Stimulated activated CD4-positive, alpha-beta T cell treated with anti-CD3 and anti-CD28 coated beads, TNF-alpha, amount 100 ng/mL, for 1 hour (primary cell): Measurements from ENCODE around the gene CCDC169.
"Not testable (repeated sequence)": the region's sequence is repeated elsewhere in the genome, so short reads cannot be mapped to it uniquely, and the experiment has no call there.

Source experiments
- DNase-seq, 3 donors: peaks; one replicate each; pipeline ENCODE4 v3.0.0-alpha.2; 2020; ENCODE audit warnings: low read depth in 3 of 3, low spot score in 1 of 3

The CCDC169 gene

DNA sequence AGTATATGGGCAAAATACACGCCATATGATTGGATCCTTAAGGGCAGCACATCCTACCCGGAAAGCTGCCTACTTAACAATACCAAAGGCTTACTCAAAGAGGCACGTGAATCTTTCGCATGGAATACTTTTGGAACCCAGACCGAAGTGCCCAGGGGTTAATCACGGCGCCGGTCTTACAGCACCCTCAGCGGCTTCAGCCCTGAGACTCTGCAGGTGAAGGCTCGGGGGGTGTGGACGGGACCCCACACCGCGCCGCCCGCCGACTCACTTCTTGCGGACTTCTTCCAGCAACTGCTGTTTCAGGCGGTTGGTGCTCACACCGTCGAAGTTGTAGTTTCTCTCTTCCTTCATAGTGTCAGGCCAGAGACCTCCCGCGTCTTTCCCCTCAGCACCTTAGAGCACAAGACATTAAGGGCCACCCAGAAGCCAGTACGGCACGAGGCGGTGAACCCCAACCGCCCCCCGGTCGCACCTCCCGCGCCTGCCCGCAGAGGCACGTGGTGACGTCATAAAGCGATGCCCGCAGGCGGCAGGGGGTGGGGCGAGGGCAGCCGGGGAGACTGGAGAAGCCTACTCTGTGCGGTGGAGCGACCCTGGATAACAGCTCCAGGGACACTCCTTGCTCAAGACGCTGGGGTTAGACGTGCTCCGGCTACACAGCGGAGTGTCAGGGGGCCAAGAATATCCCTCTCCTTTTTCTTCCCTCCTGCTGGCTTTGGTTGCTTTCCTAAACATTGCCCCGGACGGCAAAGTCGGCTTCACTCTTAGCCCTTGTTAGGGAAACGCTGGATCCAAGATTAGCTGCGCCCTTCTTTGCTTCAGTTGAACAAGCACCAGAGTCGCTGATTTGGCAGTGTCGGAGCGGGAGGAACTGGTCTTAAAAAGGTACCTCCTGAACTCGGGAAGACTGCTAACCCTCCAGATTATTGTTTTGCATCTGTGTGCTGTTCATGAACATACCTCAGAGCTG lies at the start of gene CCDC169:
Gene CCDC169, minus strand, starts transcription at position 449 of the 973 bp plus-strand sequence. Its CDS starts 95 bp downstream, at position 354.
- peak; percentile 6 to 32 (median 9) for DNase-seq

DNA sequence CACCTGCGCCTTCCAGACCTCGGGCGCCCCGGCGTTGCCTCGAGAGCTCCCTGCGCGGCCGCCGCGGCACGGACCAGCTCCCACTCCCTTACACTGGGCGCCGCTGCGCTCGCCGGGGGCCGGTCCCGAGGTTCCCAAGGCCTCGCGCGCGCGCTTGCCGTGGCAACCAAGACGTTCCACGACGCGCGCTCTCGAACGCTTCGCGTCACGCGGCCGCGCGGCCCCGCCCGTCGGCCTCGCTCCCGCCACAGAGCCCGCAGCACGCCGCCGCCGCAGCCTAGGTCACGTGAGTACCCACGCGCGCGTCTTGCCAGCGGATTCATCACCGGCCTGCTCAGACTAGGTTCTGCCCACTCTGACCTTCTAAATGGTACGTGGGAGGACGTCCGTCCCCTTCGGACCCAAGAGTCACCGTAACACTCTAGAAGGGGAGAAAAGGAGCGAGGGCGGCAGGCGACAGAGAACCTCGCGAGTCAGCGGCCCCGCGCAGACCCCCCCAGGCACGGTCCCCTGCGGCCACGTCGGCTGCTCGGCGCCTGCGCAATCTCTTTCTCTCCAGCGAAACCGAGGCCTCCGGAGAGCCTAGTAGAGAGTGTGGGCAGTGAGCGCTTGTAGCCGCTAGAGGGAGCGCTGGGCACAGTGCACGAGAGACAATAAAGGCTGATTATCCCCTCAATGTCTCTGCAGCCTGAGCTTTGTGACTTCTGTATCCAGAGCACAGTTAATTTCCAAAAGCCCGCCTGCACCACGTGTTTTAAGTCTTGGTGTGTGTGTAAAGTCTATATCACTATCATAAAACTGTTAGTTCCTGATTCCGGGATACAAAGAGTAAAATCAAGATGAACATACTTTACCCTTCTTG lies 48.8 kb upstream of the CCDC169 start, which contains the start of gene SPART:
Gene SPART, minus strand, starts transcription at position 173 of the 862 bp plus-strand sequence. CDS start 10,564 bp downstream, outside the sequence.
- DNase-seq, result peak; percentile 70 to 80 (median 72)

DNA sequence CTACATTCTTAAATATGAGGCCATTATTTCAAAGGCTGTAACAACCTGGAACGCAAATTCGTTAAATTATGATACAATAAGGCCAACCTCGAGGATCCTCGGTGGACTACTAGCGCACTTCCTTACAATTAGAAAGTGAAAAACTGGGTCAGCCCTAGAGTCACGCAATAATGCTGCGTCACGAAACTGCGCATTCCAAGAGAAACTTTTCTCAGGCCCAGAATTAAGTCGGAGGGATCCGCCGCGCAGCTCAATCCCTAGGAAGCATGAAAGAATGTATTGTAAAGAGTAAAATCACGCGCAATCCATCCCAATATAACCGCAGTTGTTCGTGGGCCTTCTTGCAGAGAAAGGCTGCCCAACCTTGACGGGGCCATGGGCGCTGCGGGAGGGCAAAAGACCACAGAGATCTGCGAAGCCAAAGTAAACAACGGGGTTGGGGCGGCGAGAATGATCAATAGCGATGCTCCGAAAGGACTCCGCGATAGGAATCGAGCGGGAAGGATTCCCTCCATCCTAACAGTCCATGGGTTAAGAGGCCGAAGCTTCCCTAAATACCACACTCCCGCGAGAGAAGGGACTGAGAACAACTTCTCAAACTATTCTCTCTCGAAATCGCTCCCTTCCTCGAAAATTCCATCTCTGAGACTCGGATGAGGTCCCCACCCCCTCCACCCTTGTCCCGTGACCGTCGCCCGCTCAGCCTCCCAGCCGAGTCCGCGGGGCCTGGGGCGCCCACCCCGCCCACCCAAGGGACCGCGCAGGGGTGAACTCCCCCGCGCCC lies 48.0 kb upstream of the CCDC169 start:
- peak in 1 of 3 donors; percentile 10 for DNase-seq

DNA sequence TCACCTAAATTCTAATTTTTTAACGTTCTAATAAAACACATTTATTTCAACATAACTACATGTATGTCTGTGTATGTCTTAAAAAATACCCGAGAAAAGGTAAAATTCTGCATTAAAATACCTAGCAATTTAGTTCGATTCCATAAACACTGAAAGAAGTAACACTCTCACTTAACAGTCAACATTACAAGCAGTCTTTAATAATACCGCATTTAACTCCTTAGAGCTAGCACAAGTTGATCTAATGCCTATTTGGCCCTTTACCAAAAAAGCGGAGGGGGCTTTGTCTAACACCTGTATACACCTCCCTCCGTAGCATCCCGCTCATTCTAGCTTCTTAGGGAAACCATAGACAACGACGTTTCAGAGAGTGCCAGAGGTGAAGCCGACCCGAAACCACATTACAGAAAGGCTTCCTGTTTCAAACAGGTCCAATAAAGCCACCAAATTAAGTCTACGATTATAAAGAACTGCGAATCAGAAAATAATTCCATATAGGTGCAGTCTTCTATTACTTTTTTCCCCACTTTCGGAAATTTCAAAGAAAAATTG lies 47.3 kb upstream of the CCDC169 start:
- DNase-seq, result no peak

DNA sequence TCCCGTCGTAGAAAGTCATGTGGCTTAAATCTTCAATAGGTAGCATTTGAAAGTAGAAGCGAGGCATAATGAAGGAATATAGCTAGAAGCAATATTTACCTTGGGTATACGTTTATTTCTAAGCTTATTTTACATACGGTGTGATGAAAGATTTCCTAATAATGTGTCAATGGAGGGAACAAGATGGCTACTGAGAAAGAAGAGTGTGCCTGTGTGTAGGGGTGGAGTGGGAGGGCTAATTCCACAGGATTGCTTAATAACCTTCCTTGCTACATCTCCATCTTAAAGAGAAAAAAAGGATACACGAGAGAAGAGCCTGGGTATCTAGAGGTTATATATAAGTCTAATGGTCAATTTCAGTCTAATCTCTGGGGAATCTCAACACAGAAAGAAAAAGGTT lies 46.6 kb upstream of the CCDC169 start:
- DNase-seq, result no peak

DNA sequence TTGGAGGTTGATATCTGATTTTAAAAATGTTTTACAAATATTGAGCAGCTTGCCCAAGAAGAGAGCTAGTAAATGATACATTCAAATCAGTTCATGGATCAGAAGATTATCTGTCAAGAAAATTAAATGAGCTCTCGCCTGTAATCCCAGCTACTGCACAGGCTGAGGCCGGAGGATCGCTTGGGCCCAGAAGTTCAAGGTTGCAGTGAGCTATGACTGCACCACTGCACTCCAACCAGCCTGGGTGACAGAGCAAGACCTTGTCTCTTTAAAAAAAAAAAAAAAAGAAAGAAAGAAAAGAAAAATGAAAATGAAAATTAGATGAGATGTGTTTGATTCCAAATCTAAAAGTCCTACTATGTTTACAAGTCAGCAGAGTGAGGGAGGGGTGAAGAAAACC lies 46.2 kb upstream of the CCDC169 start:
- no peak for DNase-seq

DNA sequence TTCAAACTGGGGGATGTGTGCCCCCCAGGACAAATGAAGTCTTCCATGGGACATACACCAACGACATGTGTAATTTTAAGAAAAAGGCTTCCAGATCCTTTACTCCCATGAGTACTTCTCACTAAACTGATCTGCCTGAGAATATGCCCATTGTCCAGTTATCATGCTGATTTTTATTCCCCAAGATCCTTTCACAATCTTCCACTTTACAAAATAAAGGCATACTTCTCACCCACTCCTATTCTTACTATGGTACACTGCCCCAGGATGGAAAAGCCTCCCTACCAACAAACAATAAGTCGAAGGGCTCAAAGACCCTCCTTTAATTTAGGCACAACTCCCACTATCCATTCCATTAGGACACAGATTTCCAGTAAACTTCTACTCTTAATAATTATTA lies 45.1 kb upstream of the CCDC169 start:
- no peak for DNase-seq

DNA sequence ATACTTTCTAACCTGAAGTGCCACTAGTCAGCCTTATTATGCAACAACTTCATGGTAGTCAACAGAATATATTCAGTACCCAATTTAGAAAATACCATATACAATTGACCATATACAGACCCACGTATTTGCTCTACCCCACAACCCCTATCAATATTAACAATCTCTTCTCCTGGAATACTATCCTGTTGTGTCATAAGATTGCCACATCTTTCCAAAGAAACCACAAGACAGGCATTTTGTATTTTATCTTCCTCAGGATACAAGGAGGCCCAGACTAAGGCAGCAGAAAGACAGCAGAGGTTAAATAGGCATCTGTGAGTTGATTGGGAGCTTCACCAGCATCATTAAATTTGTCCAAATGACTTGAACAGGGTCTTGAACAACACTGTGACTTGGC lies 44.1 kb upstream of the CCDC169 start:
- no peak for DNase-seq

DNA sequence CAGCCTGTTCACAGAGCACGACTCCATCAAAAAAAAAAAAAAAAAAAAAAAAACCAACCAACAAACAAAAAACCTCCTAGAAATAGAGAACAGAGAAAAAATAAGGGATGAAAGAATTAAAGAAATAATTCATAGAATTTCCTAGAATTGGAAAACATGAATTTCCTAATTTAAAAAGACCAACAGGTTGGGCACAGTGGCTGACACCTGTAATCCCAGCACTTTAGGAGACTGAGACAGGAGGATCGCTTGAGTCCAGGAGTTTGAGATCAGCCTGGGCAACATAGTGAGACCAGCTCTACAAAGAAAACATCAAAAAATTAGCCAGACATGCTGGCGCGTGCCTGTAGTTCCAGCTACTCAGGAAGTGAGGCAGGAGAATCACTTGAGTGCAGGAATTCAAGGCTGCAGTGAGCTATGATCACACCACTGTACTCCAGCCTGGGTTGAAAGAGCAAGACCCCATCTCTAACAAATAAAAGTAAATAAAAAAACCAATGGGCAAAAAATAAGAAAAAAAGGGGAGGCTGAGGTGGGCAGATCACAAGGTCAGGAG lies 42.1 kb upstream of the CCDC169 start:
- DNase-seq, result no peak

DNA sequence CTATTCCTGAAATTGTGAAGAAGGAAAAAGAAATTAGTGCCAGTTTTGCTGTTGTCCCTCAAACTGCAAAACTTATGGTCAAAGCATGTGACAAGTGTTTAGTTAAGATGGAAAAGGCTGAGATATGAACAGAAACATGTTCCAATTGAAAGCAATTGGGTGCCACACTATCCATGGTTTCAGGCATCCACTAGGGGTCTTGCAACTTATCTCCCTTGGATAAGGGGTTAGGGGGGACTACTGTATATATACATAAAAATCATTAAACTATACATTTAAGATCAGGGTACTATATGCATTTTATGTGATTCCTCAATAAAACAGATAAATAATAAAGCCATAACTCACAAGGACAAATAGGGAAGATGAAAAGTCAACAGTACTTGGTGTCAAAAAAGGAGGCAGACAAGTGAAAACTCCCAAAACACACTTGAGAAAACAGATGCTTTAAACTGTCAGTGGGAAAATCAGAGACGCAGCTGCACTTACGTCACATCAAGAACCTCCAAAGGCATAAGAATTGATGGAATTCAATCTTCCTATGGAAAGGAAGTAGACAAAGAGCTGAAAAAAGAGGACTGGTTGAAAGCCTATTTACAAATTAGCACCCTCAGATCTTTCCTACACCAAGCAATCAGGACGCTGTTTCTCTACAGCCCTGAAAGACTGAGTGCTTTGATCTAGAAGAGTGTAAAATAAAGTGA lies 40.5 kb upstream of the CCDC169 start:
- no peak for DNase-seq

DNA sequence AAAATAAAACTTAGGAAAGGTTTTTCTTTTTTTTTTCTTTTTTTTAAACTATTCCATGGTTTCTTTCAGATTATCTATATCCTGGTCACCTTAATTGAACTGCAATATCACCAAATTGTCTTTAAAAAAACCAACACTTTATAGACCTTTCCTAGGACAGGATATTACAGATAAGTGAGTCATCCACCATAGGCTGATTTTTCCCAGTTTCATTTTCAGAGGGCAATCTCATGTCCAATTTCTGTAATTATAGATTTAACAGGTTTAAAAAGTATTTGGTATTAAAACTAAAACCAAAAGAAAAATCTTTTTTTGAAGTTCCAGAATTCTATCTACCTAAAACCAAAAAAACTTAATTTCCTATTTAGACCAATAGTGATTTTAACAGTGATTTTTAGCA lies 35.4 kb upstream of the CCDC169 start:
- no peak for DNase-seq

DNA sequence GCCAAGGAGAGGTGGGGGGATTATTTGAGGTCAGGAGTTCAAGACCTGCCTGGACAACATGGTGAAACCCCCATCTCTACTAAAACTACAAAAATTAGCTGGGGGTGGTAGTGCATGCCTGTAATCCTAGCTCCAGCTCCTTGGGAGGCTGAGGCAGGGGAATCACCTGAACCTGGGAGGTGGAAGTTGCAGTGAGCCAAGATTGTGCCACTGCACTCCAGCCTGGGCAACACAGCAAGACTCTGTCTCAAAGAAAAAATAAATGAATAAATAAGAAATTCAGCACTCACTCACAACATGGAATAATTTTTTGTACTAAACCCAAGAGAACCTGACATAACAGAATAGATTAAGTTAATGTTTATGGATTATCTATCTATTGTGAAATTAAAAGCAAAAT lies 34.6 kb upstream of the CCDC169 start:
- not testable (repeated sequence) for DNase-seq

DNA sequence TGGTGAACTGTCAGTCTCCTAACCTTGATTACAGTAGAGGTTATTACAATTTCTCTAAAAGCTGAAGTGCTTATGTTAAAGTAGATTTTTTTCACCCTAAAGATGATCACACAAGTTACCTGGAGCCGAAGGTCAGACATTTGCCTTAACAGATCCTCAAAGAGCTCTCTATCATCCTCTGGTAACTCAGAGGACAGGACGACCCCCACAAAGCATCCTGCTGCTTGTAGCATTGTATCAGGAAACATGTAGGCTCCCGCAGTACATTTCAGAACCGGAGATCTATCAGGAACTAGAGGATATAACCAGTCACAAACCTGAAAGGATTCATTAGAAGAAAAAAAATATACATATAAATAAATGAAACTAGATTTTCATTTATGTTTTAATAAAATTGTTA lies 33.7 kb upstream of the CCDC169 start:
- no peak for DNase-seq

DNA sequence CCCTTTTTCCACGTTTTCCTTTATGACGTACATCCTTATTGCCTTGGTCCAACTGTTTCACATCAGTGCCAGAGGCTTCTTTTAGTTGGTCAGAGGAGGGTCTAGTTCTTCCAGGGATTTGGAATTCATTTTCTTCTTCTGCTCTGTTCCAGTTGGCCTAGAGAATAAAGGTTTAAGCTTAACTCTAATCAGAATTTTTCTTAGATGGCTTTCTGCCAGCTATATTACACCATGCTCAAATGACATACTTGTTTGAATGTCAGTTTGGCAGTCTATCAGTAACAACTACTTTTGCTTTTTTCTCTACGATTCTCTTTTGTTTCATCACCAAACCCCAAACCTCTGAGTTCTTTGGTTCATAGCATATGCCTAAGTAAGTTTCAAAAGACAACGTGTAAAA lies 31.7 kb upstream of the CCDC169 start:
- DNase-seq, result no peak

DNA sequence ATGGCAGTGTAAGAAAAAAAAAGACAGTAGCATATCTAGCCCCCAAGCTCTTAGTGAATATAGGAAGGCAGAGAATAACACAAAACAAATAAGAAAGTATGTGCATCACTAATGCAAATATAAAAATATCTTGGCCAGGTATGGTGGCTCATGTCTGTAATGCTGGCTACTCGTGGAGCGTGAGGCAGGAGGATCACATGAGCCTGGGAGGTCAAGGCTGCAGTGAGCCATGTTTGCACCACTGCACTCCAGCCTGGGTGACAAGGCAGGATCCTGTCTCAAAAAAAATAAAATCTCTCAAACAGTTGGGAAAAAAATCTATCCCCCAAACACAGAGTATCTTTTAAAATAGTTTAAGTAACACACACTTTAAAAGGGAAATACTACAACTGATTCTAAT lies 31.2 kb upstream of the CCDC169 start:
- no peak for DNase-seq

DNA sequence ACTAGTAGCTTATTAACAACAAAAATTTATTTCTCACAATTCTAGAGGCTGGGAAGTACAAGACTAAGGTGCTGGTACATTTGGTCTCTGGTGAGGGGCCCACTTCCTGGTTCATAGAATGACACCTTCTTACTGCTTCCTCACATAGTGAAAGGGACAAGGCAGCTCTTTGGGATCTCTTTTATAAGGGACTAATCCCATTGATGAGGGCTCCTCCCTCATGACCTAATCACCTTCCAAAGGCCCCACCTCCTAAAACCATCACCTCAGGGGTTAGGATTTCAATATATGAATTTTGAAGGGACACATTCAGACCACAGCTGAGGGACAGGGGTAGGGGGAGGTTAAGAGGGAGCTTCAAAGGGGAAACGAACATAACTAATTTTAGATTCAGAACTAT lies 28.3 kb upstream of the CCDC169 start:
- DNase-seq, result no peak

DNA sequence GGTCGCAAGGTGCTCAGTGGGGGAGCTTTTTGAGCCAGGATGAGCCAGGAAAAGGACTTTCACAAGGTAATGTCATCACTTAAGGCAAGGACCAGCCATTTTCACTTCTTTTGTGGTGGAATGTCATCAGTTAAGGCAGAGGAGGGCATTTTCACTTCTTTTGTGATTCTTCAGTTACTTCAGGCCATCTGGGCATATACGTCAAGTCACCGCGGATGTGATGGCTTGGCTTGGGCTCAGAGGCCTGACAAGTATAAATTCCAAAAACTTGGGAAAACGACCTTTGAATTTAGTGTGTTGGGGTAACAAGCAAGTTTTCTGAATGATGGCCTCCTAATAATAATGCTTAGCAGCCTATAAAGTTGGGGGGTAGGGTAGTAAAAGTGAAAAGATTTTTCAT lies 27.3 kb upstream of the CCDC169 start:
- DNase-seq, result not testable (repeated sequence)

DNA sequence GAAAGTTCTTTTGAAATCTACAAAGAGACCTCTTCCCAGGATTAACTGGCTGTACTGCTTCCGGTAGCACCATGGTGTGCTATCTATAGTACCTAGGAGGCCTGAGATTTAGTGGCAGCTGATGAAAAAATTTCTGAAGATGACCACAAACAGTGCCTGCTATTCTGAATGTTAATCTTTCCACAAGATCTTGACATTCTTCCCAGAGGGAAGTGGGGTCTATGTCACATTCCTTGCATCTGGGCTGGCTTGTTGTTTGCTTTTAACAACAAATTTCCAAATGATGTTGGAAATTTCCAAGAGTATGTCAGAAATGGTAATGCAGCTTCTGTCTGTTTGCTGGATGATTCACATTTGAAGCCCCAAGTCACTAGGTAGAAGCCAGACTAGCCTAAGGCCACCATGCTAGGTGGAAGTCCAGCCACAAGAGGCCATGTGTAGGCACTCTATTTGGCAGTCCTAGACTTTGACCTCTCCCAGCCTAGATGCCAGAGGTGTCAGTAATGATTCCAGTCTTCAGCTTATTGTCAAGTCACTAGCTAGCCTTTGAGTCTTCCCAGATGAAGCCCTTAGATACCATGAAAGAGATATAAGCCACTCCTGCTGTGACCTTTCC lies 26.4 kb upstream of the CCDC169 start:
- DNase-seq, result no peak

DNA sequence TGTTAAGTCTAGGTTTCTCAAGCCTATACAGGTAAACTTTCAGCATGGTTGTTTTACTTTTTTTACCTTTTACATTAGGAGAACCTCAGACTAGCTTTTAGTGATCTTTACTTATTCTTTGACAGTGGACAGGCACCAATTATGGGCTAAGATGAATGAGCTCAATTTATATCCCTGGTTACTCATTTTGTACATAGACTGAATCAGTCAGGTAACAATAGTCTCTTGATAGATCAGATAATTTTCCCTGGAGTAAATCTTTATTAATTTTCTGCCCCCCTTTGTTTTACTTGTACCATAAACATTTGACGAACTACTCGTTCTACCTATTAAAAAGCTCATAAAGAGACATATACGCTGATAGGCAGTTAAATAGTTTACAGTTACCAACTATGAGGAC lies 25.8 kb upstream of the CCDC169 start:
- DNase-seq, result no peak
